Gastrocnemius medialis (tissue), 4 donors: Measurements from ENCODE around the gene TDRD5.

Experiments
- CTCF ChIP-seq, 5 experiments: fragments of 450-650 bp in 3 of 5; fragments of 200-600 bp in 2 of 5; sonication (generic) in 2 of 5; IDR thresholded peaks in 4 of 5; conservative IDR thresholded peaks in 1 of 5; 1 replicate in 4 of 5; 2 replicates in 1 of 5; pipeline ENCODE4 v1.5.1; 2016 to 2019; ENCODE audit warnings: antibody characterized with exemption in 5 of 5, mild to moderate bottlenecking in 3 of 5, moderate library complexity in 3 of 5
- POLR2A ChIP-seq, 2 donors: fragments of 450-650 bp; IDR thresholded peaks; one replicate each; pipeline ENCODE4 v1.6.1; 2017; ENCODE audit warnings: antibody characterized with exemption in 2 of 2, mild to moderate bottlenecking in 2 of 2, moderate library complexity in 2 of 2

GRCh38 chr1:179549368-179549700, 42.3 kb upstream of the TDRD5 start:
- no peak for TF ChIP-seq CTCF (IDR thresholded peaks at IDR 0.05 in 4 of 5, conservative IDR thresholded peaks at IDR 0.05 in 1 of 5)
- TF ChIP-seq POLR2A (IDR thresholded peaks at IDR 0.05), result no peak
